Prostate gland (tissue), 2 donors: ENCODE measurements around the gene SPEF1. TPM values are rescaled to one million over a fixed set of nuclear protein-coding genes. Genes with fewer than 3 reads are reported as not detected.

Experiments
- DNase-seq: peaks from one replicate; pipeline ENCODE4 v3.0.0-alpha.2; 2019; ENCODE audit warnings: low spot score
- H3K27ac ChIP-seq, 2 donors: fragments of 200-600 bp; sonication (generic); 2 replicates each; pipeline ENCODE4 v1.5.1; 2017 to 2019
- H3K27me3 ChIP-seq: fragments of 200-600 bp; sonication (generic); replicated peaks from 2 replicates; pipeline ENCODE4 v1.5.1; 2019; ENCODE audit not compliant: insufficient read depth
- H3K36me3 ChIP-seq, 2 donors: fragments of 200-600 bp; sonication (generic); 1 replicate in 1 of 2; 2 replicates in 1 of 2; pipeline versions ENCODE4 v1.5.1 to v1.8.1; 2017 to 2019
- H3K4me1 ChIP-seq: fragments of 200-600 bp; sonication (generic); replicated peaks from 2 replicates; pipeline ENCODE4 v1.5.1; 2019
- H3K4me3 ChIP-seq, 2 donors: fragments of 200-600 bp; sonication (generic); 2 replicates each; pipeline ENCODE4 v1.5.1; 2017 to 2019
- H3K9me3 ChIP-seq: fragments of 200-600 bp; sonication (generic); 2 replicates; pipeline ENCODE4 v1.5.1; 2017
- CTCF ChIP-seq, 4 experiments: fragments of 200-600 bp in 2 of 4; fragments of 450-650 bp in 2 of 4; sonication (generic) in 2 of 4; IDR thresholded peaks; 1 replicate in 3 of 4; 2 replicates in 1 of 4; pipeline ENCODE4 v1.5.1; 2016 to 2019; ENCODE audit warnings: antibody characterized with exemption in 4 of 4, mild to moderate bottlenecking in 2 of 4, moderate library complexity in 2 of 4
- POLR2A ChIP-seq: fragments of 450-650 bp; IDR thresholded peaks from one replicate; pipeline ENCODE4 v1.6.1; 2016; ENCODE audit warnings: antibody characterized with exemption, mild to moderate bottlenecking
- POLR2AphosphoS5 ChIP-seq: sonication (generic); formaldehyde crosslinking; IDR thresholded peaks from one replicate; pipeline ENCODE4 v1.6.1; 2017; ENCODE audit warnings: antibody characterized with exemption
- WGBS: methylation state at CpG from one replicate; pipeline ENCODE4 v1.1.5; 2018; 5-methylcytosine and 5-hydroxymethylcytosine counted together
- intact Hi-C: fragments of 100-400 bp; cut with DNase I; formaldehyde crosslinking; loops from one replicate; pipeline ENCODE4 v1.14.2; 2022
- total RNA-seq, 2 donors: library from RNA; depleted of rRNA; stranded (reverse); fragments of >200 nt; gene quantifications; one replicate each; pipeline ENCODE4 v1.1.0, GENCODE V29; 2016

Gene SPEF1
- total RNA-seq, 2 donors from 2014 or later: 1.6 TPM; not detected in 1

GRCh38 chr20:3785240-3786125, 4.2 kb upstream of the SPEF1 start:
- no peaks in the 10 kb centered on the region for H3K36me3 ChIP-seq
- H3K27me3 ChIP-seq: no peaks in the 10 kb centered on the region
- H3K4me3 ChIP-seq: peak overlapping the region; percentile 53
- peaks cover 22% of the 10 kb centered on the region for H3K4me1 ChIP-seq
- no peak for TF ChIP-seq POLR2A
- no peak for TF ChIP-seq CTCF (IDR thresholded peaks at IDR 0.05)
- no peak for TF ChIP-seq POLR2AphosphoS5
- no peaks in the 10 kb centered on the region for H3K9me3 ChIP-seq
- intact Hi-C loops: loop anchor here (1.0 kb wide), 1 partner anchor 35 kb away; the partner anchor contains the start of gene AP5S1
- no peak for DNase-seq
- WGBS: 45% methylated on average over 44 of the region's 79 CpGs
- peak overlapping the region; percentile 67 to 69 for H3K27ac ChIP-seq

GRCh38 chr20:3784863-3785239, 3.6 kb upstream of the SPEF1 start:
- Histone ChIP-seq H3K27me3 (no peaks in the 10 kb centered on the region), H3K36me3 (no peaks in the 10 kb centered on the region), H3K4me3 (peak overlapping the region in 1 of 2 donors; percentile 53), H3K9me3 (no peaks in the 10 kb centered on the region), H3K4me1 (peaks cover 22% of the 10 kb centered on the region), H3K27ac (no peak overlapping the region)
- TF ChIP-seq POLR2AphosphoS5: no peak
- no peak for TF ChIP-seq POLR2A
- no peak for TF ChIP-seq CTCF (IDR thresholded peaks at IDR 0.05)
- 71% methylated on average over 6 of the region's 6 CpGs for WGBS
- intact Hi-C loops: no loop called here
- no peak for DNase-seq

GRCh38 chr20:3784216-3784853, 3.1 kb upstream of the SPEF1 start:
- Histone ChIP-seq H3K27ac (no peak overlapping the region), H3K36me3 (no peaks in the 10 kb centered on the region), H3K27me3 (no peaks in the 10 kb centered on the region), H3K9me3 (no peaks in the 10 kb centered on the region), H3K4me1 (peaks cover 22% of the 10 kb centered on the region), H3K4me3 (no peak overlapping the region)
- intact Hi-C loops: no loop called here
- no peak for DNase-seq
- TF ChIP-seq POLR2AphosphoS5: no peak
- no peak for TF ChIP-seq POLR2A
- no peak for TF ChIP-seq CTCF (IDR thresholded peaks at IDR 0.05)
- WGBS: 79% methylated on average over 14 of the region's 17 CpGs

GRCh38 chr20:3783511-3784195, 2.4 kb upstream of the SPEF1 start:
- Histone ChIP-seq H3K4me1 (peaks cover 22% of the 10 kb centered on the region), H3K4me3 (no peak overlapping the region), H3K9me3 (no peaks in the 10 kb centered on the region), H3K27ac (peak overlapping the region; percentile 42 to 44), H3K27me3 (no peaks in the 10 kb centered on the region), H3K36me3 (no peaks in the 10 kb centered on the region)
- DNase-seq: no peak
- TF ChIP-seq POLR2A (no peak), POLR2AphosphoS5 (no peak), CTCF (IDR thresholded peaks at IDR 0.05) (no peak)
- intact Hi-C loops: no loop called here
- WGBS: 58% methylated on average over 10 of the region's 10 CpGs
